Measurements from ENCODE around the gene FKBP5. TPM values are rescaled to one million over a fixed set of nuclear protein-coding genes. Genes with fewer than 3 reads are reported as not detected.
A peak's percentile ranks its signal among the peaks of the same experiment; 100 is the strongest.
"Not testable (repeated sequence)": the region's sequence is repeated elsewhere in the genome, so short reads cannot be mapped to it uniquely, and the experiment has no call there.

Gene FKBP5
- total and polyA plus RNA-seq, 12 donors: 19.7 to 234 (median 119) TPM

GRCh38 chr6:35694462-35694861 lies 5.7 kb upstream of the FKBP5 start:
- Histone ChIP-seq H3K27ac (no peak overlapping the region), H3K36me3 (replicated peaks in 1 of 2) (no peaks in the 10 kb centered on the region), H3K27me3 (no peaks in the 10 kb centered on the region), H3K4me3 (no peak overlapping the region), H3K4me1 (replicated peaks in 1 of 2) (peaks cover 16 to 20% of the 10 kb centered on the region in 2 donors), H3K9me3 (replicated peaks in 1 of 3) (no peaks in the 10 kb centered on the region)
- TF ChIP-seq POLR2A (IDR thresholded peaks at IDR 0.05) (no peak), CTCF (IDR thresholded peaks at IDR 0.05) (no peak)
- intact Hi-C loops (cut with DNase I): no loop called here
- DNase-seq: no peak
- 85 to 89% (median 89%) methylated on average over 2 of the region's 2 CpGs for WGBS, 4 donors

- Histone ChIP-seq H3K27me3 (no peaks in the 10 kb centered on the region), H3K4me3 (no peak overlapping the region), H3K27ac (peak overlapping the region in 4 of 5 donors; percentile 63 to 84 (median 76)), H3K36me3 (replicated peaks in 1 of 2) (no peaks in the 10 kb centered on the region), H3K9me3 (replicated peaks in 1 of 3) (no peaks in the 10 kb centered on the region), H3K4me1 (replicated peaks in 1 of 2) (peaks cover 16 to 25% of the 10 kb centered on the region in 2 donors)
- WGBS, 4 donors: 42 to 51% (median 45%) methylated on average over 10 of the region's 10 CpGs
- intact Hi-C loops (cut with DNase I): no loop called here
- peak in 1 of 2 donors; percentile 22 for TF ChIP-seq POLR2A (IDR thresholded peaks at IDR 0.05)
- TF ChIP-seq CTCF (IDR thresholded peaks at IDR 0.05): no peak
- peak; percentile 69 to 96 (median 89) for DNase-seq
Measured at GRCh38 chr6:35691027-35691824, 2.5 kb upstream of the FKBP5 start.

DNA sequence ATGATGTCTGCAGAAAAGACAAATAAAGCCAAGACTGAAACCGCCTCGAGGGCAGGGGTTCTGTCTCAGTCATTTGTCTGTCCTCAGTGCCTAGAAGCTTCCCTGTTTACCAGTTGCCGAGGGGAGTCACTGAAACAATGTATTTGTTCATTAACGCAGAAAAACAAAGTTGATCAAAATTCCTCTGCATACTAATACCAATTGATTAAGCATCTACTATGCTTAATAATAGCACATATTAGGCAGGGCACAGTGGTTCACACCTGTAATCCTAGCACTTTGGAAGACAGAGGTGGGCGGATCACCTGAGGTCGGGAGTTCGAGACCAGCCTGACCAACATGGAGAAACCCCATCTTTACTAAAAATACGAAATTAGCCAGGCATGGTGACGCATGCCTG lies 1.8 kb upstream of the FKBP5 start:
- TF ChIP-seq POLR2A (IDR thresholded peaks at IDR 0.05) (no peak), CTCF (IDR thresholded peaks at IDR 0.05) (no peak)
- Histone ChIP-seq H3K9me3 (replicated peaks in 1 of 3) (no peaks in the 10 kb centered on the region), H3K27ac (peak overlapping the region in 4 of 5 donors; percentile 63 to 97 (median 79)), H3K4me1 (replicated peaks in 1 of 2) (peaks cover 16 to 26% of the 10 kb centered on the region in 2 donors), H3K4me3 (no peak overlapping the region), H3K27me3 (no peaks in the 10 kb centered on the region), H3K36me3 (replicated peaks in 1 of 2) (no peaks in the 10 kb centered on the region)
- 91 to 95% (median 94%) methylated on average over 9 of the region's 9 CpGs for WGBS, 4 donors
- intact Hi-C loops (cut with DNase I): no loop called here
- no peak for DNase-seq

DNA sequence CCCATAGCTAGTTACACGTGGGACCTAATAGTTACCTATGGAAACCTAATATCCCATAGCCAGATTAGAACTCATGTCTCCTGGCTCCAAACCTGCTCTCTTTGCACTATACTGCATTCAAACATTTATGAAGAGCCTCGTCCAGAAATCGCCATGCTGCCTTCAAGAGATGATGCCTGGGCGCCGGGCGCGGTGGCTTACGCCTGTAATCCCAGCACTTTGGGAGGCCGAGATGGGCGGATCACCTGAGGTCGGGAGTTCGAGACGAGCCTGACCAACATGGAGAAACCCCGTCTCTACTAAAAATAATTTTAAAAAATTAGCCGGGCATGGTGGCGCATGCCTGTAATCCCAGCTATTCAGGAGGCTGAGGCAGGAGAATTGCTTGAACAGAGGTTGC lies 1.3 kb upstream of the FKBP5 start:
- WGBS, 4 donors: 94 to 98% (median 97%) methylated on average over 14 to 16 of the region's 16 CpGs

More for the DNA sequence above, 1.3 kb upstream of the FKBP5 start:
- DNase-seq; H3K27me3 ChIP-seq; H3K36me3 ChIP-seq (replicated peaks in 1 of 2); H3K9me3 ChIP-seq (replicated peaks in 1 of 3); H3K4me3 ChIP-seq; intact Hi-C loops (cut with DNase I): not testable (repeated sequence)
- peaks cover 16 to 31% of the 10 kb centered on the region in 2 donors for H3K4me1 ChIP-seq (replicated peaks in 1 of 2)
- peak overlapping the region in 3 of 5 donors; percentile 63 to 97 (median 84) for H3K27ac ChIP-seq

Measured in adrenal gland (tissue), 12 donors.